ENCODE measurements around the gene MOV10L1. TPM values are rescaled to one million over a fixed set of nuclear protein-coding genes. Genes with fewer than 3 reads are reported as not detected.

The MOV10L1 gene
- polyA plus RNA-seq, 1 donor from 2014 or later = not detected

DNA sequence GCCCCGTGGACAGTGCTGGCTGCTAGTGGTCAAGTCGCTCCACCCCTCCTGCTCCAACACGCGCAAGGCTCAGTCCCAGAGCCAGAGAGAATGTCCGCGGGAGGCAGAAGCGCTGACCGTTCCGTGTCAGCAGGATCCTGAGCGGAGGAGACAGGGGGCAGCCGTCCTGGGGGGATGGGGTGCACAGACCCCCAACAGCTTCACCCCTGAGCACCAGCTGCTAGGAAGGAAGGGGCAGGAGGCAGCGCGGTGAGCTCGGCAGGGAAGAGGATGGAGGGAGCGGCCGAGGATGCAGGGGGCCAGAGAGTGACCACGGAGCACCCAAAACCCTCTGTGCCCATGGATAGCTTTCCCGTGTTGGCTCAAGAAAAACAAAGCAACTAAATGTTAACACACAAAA lies 25.4 kb upstream of the MOV10L1 start:
- no peaks in the 10 kb centered on the region for H3K36me3 Mint-ChIP-seq

DNA sequence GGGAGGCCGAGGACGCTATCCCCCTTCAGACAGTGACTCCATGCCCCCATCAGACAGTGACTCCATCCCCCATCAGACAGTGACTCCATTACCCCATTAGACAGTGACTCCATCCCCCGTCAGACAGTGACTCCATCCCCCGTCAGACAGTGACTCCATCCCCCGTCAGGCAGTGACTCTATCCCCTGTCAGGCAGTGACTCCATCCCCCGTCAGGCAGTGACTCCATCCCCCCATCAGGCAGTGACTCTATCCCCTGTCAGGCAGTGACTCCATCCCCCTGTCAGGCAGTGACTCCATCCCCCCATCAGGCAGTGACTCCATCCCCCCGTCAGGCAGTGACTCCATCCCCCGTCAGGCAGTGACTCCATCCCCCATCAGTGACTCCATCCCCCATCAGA lies 22.6 kb upstream of the MOV10L1 start:
- Mint-ChIP-seq H3K27ac (no peak overlapping the region), H3K36me3 (no peaks in the 10 kb centered on the region), H3K4me3 (no peak overlapping the region), H3K27me3 (peaks cover 9% of the 10 kb centered on the region), H3K4me1 (peaks cover 0 to 1% (median 0%) of the 10 kb centered on the region in 3 donors), H3K9me3 (no peaks in the 10 kb centered on the region)

More for the DNA sequence above, 25.4 kb upstream of the MOV10L1 start:
- Mint-ChIP-seq H3K4me3 (no peak overlapping the region), H3K27ac (no peak overlapping the region), H3K4me1 (no peaks in the 10 kb centered on the region), H3K27me3 (peaks cover 14% of the 10 kb centered on the region), H3K9me3 (no peaks in the 10 kb centered on the region)

DNA sequence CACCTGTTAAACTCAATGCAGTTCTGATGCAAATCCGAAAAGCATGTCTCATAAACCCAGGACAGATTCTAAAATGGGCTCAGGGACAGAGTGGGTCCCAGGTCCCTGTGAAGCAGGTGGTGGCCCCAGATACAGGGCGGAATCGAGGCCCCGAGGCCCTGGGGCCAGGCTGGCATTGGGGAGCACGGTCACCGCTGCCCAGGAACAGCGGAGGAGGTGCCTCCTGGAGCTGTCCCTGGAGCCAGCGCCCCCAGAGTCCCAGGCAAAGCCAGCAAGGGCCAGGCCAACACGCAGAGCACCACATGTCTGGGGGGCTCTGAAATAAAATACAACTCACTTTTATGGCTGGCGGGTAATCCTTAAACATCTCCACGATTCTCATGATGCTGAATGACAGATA lies 21.7 kb upstream of the MOV10L1 start:
- peaks cover 9% of the 10 kb centered on the region for H3K27me3 Mint-ChIP-seq
- no peak overlapping the region for H3K4me3 Mint-ChIP-seq
- peaks cover 0 to 1% (median 0%) of the 10 kb centered on the region in 3 donors for H3K4me1 Mint-ChIP-seq
- H3K9me3 Mint-ChIP-seq = no peaks in the 10 kb centered on the region
- H3K36me3 Mint-ChIP-seq = no peaks in the 10 kb centered on the region
- no peak overlapping the region for H3K27ac Mint-ChIP-seq

DNA sequence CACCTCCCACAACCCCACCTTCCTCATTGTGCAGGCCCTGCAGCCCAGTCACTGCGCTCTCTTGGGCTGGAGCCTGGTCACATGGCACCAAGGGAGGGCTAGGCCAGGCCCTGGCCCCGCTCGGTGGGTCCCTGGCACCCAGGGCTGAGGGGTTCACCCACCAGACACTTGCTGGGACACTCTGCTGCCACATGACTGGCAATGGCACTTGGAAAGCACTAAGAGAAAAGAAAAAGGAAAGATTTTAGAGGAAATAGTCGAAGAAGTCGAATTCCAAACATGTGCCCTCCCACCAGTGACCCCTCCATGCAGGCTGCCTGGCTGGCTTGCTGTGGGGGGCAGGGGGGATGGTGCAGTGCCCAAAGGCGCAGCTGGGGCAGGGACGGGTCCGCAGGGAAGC lies 19.4 kb upstream of the MOV10L1 start:
- Mint-ChIP-seq H3K9me3 (no peaks in the 10 kb centered on the region), H3K36me3 (no peaks in the 10 kb centered on the region), H3K4me3 (no peak overlapping the region), H3K27ac (no peak overlapping the region), H3K27me3 (peaks cover 5% of the 10 kb centered on the region), H3K4me1 (peaks cover 0 to 1% (median 0%) of the 10 kb centered on the region in 3 donors)

DNA sequence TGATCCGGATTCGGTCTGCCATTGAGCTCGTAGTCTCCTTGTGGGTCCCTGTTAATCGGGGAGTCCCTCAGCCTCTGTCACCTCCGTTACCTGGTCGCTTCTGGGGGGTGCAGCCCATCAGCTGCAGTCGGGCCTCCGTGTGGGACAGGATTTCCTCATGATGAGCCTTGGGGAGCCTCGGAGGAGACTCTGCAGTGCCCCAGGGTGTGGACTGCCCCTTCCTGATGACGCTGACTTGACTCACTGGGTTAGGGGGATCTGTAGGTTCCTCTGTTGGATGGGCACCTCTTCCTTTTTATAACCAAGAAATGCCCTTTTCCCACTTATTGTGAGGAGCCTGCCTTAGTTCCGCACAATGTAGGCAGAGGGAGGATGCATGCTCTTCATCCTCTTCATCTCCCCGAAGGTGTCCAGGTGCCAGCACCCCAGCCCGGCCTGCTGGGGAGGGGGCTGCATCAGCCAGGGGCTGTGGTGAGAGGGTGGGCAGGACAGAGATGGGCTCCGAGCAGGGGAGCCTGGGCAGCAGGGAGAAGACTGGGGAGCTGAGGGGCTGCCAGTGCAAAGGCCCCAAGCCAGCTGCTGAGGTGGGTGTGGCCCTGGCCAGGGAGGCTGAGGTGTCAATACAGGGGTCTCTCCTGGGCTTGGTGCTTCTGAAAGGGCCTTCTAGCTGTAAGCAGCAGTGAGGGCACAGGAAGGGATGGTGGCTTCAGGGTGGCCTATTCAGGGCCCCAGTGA lies 18.2 kb upstream of the MOV10L1 start:
- no peak overlapping the region for H3K4me3 Mint-ChIP-seq
- peaks cover 0 to 4% (median 2%) of the 10 kb centered on the region in 3 donors for H3K4me1 Mint-ChIP-seq
- peaks cover 6% of the 10 kb centered on the region for H3K27me3 Mint-ChIP-seq
- no peaks in the 10 kb centered on the region for H3K36me3 Mint-ChIP-seq
- peaks cover 0 to 2% (median 0%) of the 10 kb centered on the region in 3 donors for H3K9me3 Mint-ChIP-seq
- H3K27ac Mint-ChIP-seq = no peak overlapping the region

DNA sequence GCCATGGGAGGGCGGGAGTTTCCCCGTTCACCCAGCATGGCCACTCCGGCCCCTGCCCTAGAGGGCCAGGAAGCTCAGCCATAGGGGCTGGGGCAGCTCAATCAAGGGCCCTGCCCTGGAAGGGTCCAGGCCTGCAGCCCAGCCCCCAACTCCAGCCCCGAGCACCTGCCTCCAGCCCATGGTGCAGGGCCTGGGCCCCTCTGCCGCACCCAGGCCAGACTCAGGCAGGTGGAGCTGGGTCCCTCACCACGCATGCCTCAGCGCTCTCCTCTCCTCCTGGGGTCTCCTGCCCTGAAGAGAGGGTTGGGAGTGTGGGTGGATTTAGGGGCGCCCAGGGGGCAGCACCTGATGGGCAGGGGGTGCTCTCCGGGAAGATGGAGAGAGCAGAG lies 17.6 kb upstream of the MOV10L1 start:
- H3K4me3 Mint-ChIP-seq = no peak overlapping the region

DNA sequence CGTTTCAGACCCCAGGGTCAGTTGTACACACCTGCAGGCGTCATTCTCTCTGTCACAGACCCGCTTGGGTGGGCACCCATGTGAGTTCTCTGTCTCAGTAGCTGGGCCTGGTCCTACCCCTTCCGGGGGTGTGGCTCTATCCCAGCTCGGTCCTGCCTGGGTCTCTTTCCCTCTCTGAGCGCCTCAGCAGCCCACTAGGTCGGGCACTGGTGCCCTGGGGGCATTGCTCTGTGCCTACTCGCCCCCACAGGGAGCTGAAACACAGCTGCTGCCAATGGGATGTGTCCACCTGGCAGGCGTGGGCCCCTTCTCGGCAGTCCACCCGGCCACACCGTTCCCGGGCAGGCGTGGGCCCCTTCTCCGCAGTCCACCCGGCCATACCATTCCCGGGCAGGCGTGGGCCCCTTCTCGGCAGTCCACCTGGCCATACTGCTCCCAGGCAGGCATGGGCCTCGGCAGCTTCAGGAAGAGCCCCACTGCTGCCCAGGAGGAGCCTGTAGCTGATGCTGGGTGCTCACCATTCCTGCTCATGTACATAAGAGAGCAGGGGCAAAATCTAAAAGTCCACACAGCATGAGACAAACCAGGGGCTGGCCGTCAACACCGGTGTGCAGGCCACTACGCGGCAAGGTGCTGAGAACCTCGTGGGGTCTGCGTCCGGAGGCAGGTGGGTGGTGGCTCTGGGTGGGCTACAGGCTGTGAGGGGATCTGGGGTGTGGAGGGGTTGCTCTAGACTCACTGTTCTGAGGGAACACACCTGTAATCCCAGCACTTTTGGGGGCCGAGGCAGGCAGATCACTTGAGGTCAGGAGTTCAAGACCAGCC lies 16.9 kb upstream of the MOV10L1 start:
- H3K36me3 Mint-ChIP-seq = no peaks in the 10 kb centered on the region
- H3K4me3 Mint-ChIP-seq = no peak overlapping the region
- H3K27me3 Mint-ChIP-seq = peaks cover 6% of the 10 kb centered on the region
- peaks cover 0 to 4% (median 4%) of the 10 kb centered on the region in 3 donors for H3K4me1 Mint-ChIP-seq
- peaks cover 0 to 2% (median 0%) of the 10 kb centered on the region in 3 donors for H3K9me3 Mint-ChIP-seq
- H3K27ac Mint-ChIP-seq = no peak overlapping the region

More for the DNA sequence above, 17.6 kb upstream of the MOV10L1 start:
- H3K4me1 Mint-ChIP-seq = peaks cover 0 to 4% (median 4%) of the 10 kb centered on the region in 3 donors
- H3K27ac Mint-ChIP-seq = no peak overlapping the region
- H3K27me3 Mint-ChIP-seq = peaks cover 6% of the 10 kb centered on the region
- H3K36me3 Mint-ChIP-seq = no peaks in the 10 kb centered on the region
- H3K9me3 Mint-ChIP-seq = peaks cover 0 to 2% (median 0%) of the 10 kb centered on the region in 3 donors

DNA sequence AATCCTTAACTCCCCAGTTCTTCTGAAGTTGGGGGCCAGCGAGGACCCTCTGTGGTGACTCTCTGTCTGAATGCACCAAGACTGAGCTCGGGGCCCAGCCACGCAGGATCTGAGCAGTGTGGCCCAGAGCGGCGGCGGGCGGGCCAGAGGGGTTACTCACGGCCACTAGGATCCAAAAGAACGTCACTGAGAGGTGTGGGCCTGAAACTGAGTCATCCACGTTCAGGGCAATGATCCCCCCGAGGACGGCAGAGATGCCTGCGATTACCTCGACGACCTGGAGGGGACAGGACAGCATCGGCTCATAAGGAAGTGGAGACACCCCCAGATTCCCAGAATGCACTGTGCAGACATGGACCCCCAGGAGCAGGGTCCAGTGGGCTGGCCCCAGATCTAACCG lies 15.8 kb upstream of the MOV10L1 start:
- no peak overlapping the region for H3K4me3 Mint-ChIP-seq
- peaks cover 10% of the 10 kb centered on the region for H3K27me3 Mint-ChIP-seq

DNA sequence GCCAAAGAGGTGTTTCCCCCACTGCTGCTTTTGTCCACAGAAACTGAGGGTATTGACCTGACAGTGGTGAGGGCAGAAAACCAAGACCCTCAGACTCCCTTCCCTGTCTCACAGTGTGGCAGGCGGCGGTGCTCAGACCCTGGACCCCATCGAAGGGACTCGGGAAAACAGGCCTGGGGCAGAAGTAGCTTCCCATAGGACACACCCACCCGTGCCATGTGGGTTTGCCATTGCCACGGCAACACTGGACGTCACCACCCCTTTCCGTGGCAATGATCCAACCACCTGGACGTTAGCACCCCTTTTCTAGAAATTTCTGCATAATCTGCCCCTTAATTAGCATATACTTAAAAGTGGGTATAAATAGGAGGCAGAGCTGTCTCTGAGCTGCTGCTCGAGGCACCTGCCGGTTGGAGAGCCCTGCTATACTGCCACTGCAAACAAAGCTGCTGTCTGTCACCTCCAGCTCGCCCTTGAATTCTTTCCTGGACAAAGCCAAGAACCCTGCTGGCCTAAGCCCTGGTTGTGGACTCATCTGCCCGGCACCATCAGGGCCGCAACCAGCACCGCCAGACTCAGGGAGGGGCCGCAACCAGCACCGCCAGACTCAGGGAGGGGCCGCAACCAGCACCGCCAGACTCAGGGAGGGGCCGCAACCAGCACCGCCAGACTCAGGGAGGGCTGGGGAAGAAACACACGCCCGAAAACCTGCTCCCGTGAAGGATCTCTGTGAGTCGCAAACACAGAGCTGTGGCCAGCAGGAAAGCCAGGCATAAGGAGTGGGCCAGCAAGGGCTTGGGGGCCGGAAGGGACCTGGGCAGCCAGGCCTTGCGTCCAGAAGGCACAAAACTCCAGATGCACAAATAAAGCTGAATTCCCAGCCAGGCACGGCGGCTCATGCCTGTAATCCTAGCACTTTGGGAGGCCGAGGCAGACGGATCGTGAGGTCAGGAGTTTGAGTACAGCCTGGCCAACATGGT lies 15.0 kb upstream of the MOV10L1 start:
- H3K4me3 Mint-ChIP-seq = no peak overlapping the region
- H3K9me3 Mint-ChIP-seq = peaks cover 0 to 2% (median 0%) of the 10 kb centered on the region in 3 donors
- H3K4me1 Mint-ChIP-seq = peaks cover 0 to 4% (median 3%) of the 10 kb centered on the region in 3 donors
- H3K27me3 Mint-ChIP-seq = peaks cover 10% of the 10 kb centered on the region
- H3K27ac Mint-ChIP-seq = no peak overlapping the region
- H3K36me3 Mint-ChIP-seq = no peaks in the 10 kb centered on the region

More for the DNA sequence above, 15.8 kb upstream of the MOV10L1 start:
- Mint-ChIP-seq H3K9me3 (peaks cover 0 to 2% (median 0%) of the 10 kb centered on the region in 3 donors), H3K27ac (no peak overlapping the region), H3K4me1 (peaks cover 0 to 4% (median 4%) of the 10 kb centered on the region in 3 donors), H3K36me3 (no peaks in the 10 kb centered on the region)

DNA sequence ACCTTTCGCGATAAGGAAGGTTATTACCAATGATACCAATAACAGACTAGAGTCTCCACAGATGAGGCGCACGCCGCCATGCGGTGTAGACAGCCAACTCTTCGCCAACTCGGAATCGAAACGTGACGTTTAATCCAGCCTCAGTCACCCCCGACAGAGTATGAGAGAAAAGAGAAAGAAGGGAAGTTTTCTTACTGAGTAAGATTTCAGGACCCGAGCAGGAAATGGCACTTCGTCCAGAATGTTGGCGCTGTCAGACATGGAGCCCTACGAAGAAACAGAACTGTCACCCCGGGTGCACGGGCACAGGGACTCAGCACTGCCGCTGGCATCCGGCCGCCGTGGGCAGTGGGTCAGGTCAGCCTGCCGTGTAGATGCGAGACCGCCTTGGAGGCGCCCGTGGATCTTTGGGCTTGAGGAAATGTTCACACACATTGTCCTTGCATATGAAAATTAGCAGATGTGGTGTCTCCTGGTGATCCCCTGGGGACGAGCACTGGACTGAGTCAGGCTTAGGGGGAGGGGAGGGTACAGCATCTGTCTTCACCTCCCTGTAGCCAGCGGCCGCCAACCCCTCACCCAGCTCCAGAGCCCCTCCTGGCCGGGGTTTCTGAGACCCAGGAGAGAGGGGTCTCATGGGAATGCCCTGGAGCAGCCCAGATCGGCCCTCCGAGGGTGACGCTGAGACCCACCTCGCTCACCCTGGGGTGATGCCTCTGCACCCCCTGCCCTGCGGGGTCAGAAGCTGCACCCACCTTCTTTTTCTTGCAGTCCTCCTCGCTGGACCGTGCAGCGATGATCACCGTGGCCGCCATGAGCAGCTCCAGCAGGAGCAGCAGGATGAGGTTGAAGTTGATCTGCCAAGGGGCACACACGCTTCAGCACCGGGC lies 12.9 kb upstream of the MOV10L1 start:
- peak overlapping the region in 1 of 3 donors; percentile 40 for H3K27ac Mint-ChIP-seq
- H3K27me3 Mint-ChIP-seq = peaks cover 16% of the 10 kb centered on the region
- peaks cover 0 to 2% (median 0%) of the 10 kb centered on the region in 3 donors for H3K9me3 Mint-ChIP-seq
- no peaks in the 10 kb centered on the region for H3K36me3 Mint-ChIP-seq
- peaks cover 0 to 4% (median 3%) of the 10 kb centered on the region in 3 donors for H3K4me1 Mint-ChIP-seq
- peak overlapping the region in 1 of 4 donors; percentile 51 for H3K4me3 Mint-ChIP-seq

DNA sequence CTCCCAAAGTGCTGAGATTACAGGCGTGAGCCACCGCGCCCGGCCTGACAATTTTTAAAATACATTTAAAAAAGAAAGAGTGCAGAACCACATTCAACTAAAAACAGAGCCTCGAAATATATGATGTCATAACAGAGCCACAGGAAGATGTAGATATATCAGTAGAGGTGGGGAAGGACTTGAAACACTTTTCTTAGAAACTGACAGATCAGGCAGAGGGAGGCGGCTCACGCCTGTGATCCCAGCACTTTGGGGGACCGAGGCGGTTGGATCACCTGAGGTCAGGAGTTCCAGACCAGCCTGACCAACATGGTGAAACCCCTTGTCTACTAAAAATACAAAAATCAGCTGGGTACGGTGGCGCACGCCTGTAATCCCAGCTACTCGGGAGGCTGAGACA lies 11.6 kb upstream of the MOV10L1 start:
- Mint-ChIP-seq H3K4me1 (peaks cover 0 to 4% (median 3%) of the 10 kb centered on the region in 3 donors), H3K9me3 (peaks cover 0 to 2% (median 0%) of the 10 kb centered on the region in 3 donors), H3K27me3 (peaks cover 26% of the 10 kb centered on the region), H3K36me3 (no peaks in the 10 kb centered on the region), H3K4me3 (no peak overlapping the region), H3K27ac (peak overlapping the region in 1 of 3 donors; percentile 73)

DNA sequence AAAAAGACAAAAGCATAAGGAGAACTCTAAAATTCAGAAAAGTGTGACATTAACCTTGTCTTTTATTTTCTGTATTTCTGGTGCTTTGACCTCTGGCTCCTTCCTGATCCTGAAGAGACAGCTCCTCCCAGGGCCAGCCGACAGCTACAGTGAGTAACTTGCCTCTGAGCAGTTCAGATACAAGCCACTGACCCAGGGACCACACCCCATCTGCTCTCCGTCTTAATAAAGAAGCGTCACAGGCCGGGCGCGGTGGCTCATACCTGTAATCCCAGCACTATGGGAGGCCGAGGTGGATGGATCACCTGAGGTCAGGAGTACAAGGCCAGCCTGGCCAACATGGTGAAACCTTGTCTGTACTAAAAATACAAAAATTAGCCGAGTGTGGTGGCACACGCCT lies 11.0 kb upstream of the MOV10L1 start:
- H3K36me3 Mint-ChIP-seq = no peaks in the 10 kb centered on the region
- no peak overlapping the region for H3K4me3 Mint-ChIP-seq
- H3K9me3 Mint-ChIP-seq = peaks cover 0 to 2% (median 0%) of the 10 kb centered on the region in 3 donors
- H3K27me3 Mint-ChIP-seq = peaks cover 30% of the 10 kb centered on the region
- no peak overlapping the region for H3K27ac Mint-ChIP-seq
- H3K4me1 Mint-ChIP-seq = peaks cover 0 to 4% (median 3%) of the 10 kb centered on the region in 3 donors

DNA sequence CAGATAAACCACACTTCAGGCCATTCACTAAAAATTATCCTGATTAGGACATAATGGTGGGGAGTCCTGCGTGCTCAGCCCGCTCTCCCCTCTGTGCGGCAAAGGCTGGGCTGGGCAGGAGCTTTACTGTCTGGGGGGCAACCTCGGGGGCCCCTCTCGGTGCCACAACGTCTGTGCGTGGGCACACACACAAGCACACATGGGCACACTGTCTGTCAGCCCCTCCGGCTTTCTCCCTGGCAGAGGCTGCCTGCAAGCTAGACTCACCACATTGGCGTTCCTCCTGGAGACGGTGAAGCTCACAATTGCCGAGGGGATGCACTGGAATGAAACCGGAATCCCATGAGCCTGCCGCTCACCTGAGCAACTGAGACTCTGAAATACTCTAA lies 9.7 kb upstream of the MOV10L1 start:
- no peaks in the 10 kb centered on the region for H3K36me3 Mint-ChIP-seq
- H3K9me3 Mint-ChIP-seq = peaks cover 0 to 2% (median 0%) of the 10 kb centered on the region in 3 donors
- no peak overlapping the region for H3K27ac Mint-ChIP-seq
- H3K4me3 Mint-ChIP-seq = no peak overlapping the region
- H3K27me3 Mint-ChIP-seq = peaks cover 37% of the 10 kb centered on the region
- H3K4me1 Mint-ChIP-seq = peaks cover 2 to 6% (median 3%) of the 10 kb centered on the region in 3 donors

Data from IgD-negative memory B cell (primary cell).